Hair follicular keratinocyte (primary cell): ENCODE data around the gene MACROH2A2. TPM values are rescaled to one million over a fixed set of nuclear protein-coding genes. Genes with fewer than 3 reads are reported as not detected.

Experiments used
- total RNA-seq: library from RNA; depleted of rRNA; stranded (reverse); fragments of >200 nt; gene quantifications from 2 replicates; pipeline ENCODE4 v1.2.3, GENCODE V29; 2015

MACROH2A2 gene
- 24.5 and 25.6 TPM in 2 replicates for total RNA-seq

DNA sequence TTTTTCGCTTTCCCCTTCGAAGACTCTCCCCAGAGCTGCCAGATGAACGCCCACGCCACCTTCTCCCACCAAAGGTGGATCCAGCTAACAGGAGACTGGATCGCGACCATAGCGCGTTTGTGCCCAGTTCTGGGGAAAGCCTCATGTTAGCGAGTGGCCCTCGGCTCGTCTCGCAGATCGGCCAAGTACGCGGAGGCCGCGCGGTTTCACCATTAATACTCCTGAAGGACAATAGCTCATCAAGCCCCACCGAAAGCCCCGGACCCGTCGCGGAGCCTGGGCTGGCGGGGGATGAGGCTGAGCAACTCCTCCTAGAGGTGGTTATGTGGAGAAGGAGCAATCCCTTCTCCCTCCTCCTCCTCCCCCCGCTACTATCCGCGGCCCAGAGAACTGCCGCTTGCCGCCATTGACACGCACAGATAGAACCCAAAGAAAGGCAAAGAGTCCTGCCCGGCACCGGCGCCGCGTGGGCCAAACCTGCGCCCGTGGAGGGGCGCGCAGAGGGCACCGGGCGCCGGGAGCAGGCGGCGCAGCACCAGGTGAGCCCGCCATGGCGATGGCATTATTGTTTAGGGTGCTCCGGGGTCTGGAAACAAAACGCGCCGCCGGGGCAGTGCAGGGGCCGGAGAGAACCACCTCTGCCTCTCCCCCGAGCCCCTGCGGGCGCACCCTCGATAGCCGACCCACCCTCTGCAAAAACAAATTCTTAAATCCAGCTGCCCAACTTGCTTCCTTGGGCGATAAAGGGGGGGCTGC, at the start of gene MACROH2A2:
TSS of gene MACROH2A2 (plus strand) at position 385 of the 756 bp plus-strand sequence. CDS start 22,813 bp downstream, outside the sequence.

DNA sequence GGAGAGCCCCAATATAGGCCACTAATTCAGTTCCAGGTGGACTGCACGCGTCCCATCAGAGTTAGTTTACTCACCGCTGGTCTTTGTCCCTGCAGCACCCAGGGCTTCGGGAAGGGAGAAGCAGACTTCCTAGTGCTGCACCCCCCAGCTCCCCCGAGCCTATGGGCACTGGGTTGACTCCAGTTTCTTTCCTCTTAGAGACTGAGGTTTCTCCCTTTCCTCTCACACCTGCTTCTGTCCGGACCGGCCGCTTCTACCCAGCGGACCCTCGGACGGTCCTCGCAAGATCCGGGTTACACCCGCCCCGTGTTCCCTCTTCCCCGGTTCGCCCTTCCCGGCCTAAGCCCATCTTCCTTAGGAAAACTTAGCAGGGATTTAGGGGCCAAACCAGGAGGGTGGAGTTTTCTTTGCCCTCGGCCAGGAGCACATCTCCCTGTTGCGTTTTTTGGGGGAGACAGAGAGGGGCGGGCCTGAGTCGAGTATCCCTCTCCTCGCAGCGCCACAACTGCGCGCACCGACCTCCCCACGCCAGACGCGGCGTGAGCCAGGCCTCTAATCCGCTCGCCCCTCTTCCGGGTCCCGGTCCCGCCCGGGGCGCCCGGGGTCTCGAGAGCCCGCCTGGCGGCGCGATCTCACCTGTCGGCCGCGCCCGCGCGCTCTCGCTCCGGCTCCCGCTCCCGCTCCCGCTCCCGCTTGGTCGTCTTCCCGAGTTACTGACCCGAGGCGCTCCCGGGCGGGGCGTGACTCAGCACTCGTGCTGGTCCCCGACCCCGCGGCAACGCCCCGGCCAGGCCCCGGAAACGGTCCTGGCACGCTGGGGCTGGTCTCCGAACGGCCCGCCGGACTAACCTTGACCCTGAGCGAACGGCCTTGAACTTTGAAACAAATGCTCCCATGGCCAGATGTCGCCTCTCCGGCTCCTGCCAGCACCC, 79.7 kb downstream of the MACROH2A2 start, which contains the start of gene AIFM2:
TSS of gene AIFM2 (minus strand) at position 728 of the 932 bp plus-strand sequence. CDS start 8,741 bp downstream, outside the sequence.

DNA sequence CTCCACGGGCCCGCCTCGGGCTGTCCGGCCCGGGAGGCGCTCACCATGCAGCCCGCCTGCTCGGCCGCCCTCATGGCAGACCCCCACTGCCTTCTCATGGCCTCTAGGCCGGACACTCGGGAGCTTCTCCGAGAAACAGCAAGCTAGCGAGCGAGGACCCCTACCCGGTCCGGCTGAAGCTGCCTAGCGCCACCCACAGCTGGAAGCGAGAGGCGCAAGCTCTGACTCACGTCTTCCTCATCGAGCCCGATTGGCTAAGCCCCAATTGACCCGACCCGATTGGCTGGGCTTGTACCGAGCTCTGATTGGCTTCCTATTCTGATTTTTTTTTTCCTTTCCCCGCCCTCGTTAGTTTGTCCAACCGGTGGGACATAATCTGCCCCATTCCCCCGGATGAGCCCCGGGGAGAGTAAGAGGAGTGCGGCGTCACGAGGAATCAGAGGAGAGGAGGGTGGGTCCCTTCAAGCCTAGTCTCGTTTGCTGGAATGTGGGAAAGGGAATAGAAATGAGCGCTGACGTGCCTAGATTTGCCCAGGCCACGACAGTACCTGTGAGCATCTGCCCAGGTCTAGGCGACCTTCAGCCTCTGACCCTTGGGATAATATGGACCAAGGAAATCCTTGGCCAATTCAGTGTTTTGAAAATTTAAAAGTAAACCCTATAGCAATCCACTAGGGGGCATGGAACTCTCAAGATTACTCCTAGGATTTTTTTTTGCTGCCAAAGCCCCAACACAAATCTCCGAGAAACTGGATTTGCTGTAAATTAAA, 94.0 kb downstream of the MACROH2A2 start, which contains the start of gene TYSND1:
TSS of gene TYSND1 (minus strand) at position 212 of the 770 bp plus-strand sequence. CDS start at position 98, 114 bp downstream.

Other genes starting within 250 kb of the MACROH2A2 start
- 1.9 and 2.5 TPM in 2 replicates for gene AIFM2, start 80.0 kb downstream of the MACROH2A2 start, total RNA-seq
- gene TYSND1, start 93.9 kb downstream of the MACROH2A2 start, total RNA-seq = 23.5 and 35.8 TPM in 2 replicates
- 59.7 and 63.3 TPM in 2 replicates for gene SAR1A, start 117.7 kb downstream of the MACROH2A2 start, total RNA-seq
- gene PPA1, start 180.6 kb downstream of the MACROH2A2 start, total RNA-seq = 229 and 237 TPM in 2 replicates
- not detected in 2 replicates for gene NPFFR1, start 231.2 kb downstream of the MACROH2A2 start, total RNA-seq